ENCODE measurements around the gene UBLCP1. TPM values are rescaled to one million over a fixed set of nuclear protein-coding genes. Genes with fewer than 3 reads are reported as not detected.

The UBLCP1 gene
- total and polyA plus RNA-seq, 4 donors: 6.1 to 9.5 (median 7.6) TPM

DNA sequence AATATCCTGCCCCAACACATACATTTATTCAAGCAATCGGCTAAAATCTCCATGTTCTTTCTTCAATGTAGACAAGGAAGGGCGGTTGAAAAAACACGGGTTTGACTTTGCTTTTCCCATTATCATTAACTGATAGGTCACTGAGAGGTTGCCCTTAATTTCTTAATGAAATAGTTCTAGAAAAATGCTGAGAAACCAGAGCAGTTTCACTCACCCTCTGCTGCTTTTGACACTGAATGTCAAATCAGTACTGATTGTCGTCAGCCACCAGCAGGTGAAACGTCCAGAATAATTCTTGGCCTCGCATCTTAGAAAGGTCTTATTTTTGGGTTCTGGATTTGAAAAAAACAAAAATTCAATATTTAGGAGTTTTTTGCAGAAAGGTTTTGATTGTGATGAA lies 59.1 kb downstream of the UBLCP1 start:
- H3K4me3 ChIP-seq (ENCODE audit: low read depth in 1 of 3, low read length in 3 of 3): no peak overlapping the region
- no peak overlapping the region for H3K9ac ChIP-seq (ENCODE audit: low read depth in 1 of 2, low read length in 2 of 2)
- WGBS: 81% methylated on average over 6 of the region's 6 CpGs
- no peak overlapping the region for H3K27ac ChIP-seq (ENCODE audit: low read depth in 1 of 2, low read length in 2 of 2)
- DNase-seq (ENCODE audit: low spot score): no peak
- H3K36me3 ChIP-seq (ENCODE audit: control insufficient read depth in 4 of 4, insufficient read depth in 3 of 4, low read depth in 1 of 4, low read length in 3 of 4): no peaks in the 10 kb centered on the region
- no peaks in the 10 kb centered on the region for H3K9me3 ChIP-seq (ENCODE audit: control insufficient read depth in 4 of 4, low read length in 3 of 4)
- H3K27me3 ChIP-seq (ENCODE audit: control insufficient read depth in 4 of 4, insufficient read depth in 4 of 4, low read length in 3 of 4): no peaks in the 10 kb centered on the region
- TF ChIP-seq FOXA2 (IDR thresholded peaks at IDR 0.05): no peak
- no peak for TF ChIP-seq TAF1 (conservative IDR thresholded peaks at IDR 0.05)
- no peak for TF ChIP-seq SP1 (IDR thresholded peaks at IDR 0.05)
- H3K4me1 ChIP-seq (ENCODE audit: control insufficient read depth in 4 of 4, insufficient read depth in 4 of 4, low read length in 3 of 4): no peaks in the 10 kb centered on the region

DNA sequence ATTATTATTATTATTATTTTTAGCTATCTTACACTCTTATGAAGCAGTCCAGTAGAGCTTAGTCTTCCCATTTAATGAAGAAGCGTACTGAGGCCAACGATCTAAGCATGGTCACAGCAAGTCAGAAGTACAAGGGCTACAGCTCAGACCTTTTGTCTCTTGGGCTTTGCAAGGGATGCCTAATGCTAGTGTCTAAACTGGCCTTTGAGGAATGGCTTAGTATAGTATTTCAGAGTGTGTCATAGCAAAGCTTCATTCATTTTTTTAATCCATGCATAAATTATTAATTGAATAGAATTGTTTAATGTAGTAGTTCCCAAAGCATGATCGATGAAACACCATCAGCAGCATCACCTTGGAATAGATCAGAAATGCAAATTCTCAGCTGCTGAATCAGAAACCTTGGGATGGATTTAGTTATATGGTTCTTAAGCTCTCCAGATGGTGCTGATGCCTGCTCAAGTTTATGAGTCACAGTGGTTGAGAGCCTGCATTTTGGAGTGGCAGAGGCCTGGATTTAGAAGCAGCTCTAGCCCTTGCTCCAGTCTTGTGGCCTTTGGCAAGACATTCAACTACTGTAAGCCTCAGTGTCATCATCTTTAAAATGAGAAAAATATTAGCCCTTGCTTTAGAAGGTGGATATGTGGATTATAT lies 61.1 kb downstream of the UBLCP1 start:
- Histone ChIP-seq H3K36me3 (ENCODE audit: control insufficient read depth in 4 of 4, insufficient read depth in 3 of 4, low read depth in 1 of 4, low read length in 3 of 4) (no peaks in the 10 kb centered on the region), H3K4me3 (ENCODE audit: low read depth in 1 of 3, low read length in 3 of 3) (no peak overlapping the region), H3K4me1 (ENCODE audit: control insufficient read depth in 4 of 4, insufficient read depth in 4 of 4, low read length in 3 of 4) (no peaks in the 10 kb centered on the region), H3K27ac (ENCODE audit: low read depth in 1 of 2, low read length in 2 of 2) (no peak overlapping the region), H3K9me3 (ENCODE audit: control insufficient read depth in 4 of 4, low read length in 3 of 4) (no peaks in the 10 kb centered on the region), H3K27me3 (ENCODE audit: control insufficient read depth in 4 of 4, insufficient read depth in 4 of 4, low read length in 3 of 4) (peaks cover 0 to 1% (median 0%) of the 10 kb centered on the region in 4 donors), H3K9ac (ENCODE audit: low read depth in 1 of 2, low read length in 2 of 2) (no peak overlapping the region)
- 94% methylated on average over 3 of the region's 3 CpGs for WGBS
- DNase-seq (ENCODE audit: low spot score): no peak
- no peak for TF ChIP-seq HNF4A (conservative IDR thresholded peaks at IDR 0.05)

DNA sequence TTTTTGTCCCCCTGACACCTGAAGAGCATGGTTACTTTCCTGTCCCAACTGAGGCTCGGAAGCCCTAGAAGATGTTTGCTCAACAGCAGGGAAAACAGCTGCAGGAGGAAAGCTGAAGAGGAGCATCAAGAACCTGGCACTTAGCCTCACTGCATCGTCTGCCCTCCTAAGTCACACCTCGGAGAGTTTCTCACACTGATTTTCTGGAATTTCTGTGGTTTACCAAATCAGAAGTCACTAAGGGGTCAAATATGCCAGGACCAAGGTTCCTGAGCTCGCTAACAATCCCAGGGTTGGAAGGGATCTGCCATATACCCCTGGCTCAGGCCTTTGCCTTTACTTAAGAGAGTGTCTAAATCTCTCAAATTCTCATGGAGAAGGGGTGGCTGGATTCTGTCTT lies 61.9 kb downstream of the UBLCP1 start:
- Histone ChIP-seq H3K27me3 (ENCODE audit: control insufficient read depth in 4 of 4, insufficient read depth in 4 of 4, low read length in 3 of 4) (peaks cover 0 to 3% (median 0%) of the 10 kb centered on the region in 4 donors), H3K36me3 (ENCODE audit: control insufficient read depth in 4 of 4, insufficient read depth in 3 of 4, low read depth in 1 of 4, low read length in 3 of 4) (no peaks in the 10 kb centered on the region), H3K9ac (ENCODE audit: low read depth in 1 of 2, low read length in 2 of 2) (no peak overlapping the region), H3K4me1 (ENCODE audit: control insufficient read depth in 4 of 4, insufficient read depth in 4 of 4, low read length in 3 of 4) (no peaks in the 10 kb centered on the region), H3K4me3 (ENCODE audit: low read depth in 1 of 3, low read length in 3 of 3) (no peak overlapping the region), H3K9me3 (ENCODE audit: control insufficient read depth in 4 of 4, low read length in 3 of 4) (no peaks in the 10 kb centered on the region), H3K27ac (ENCODE audit: low read depth in 1 of 2, low read length in 2 of 2) (no peak overlapping the region)
- TF ChIP-seq, protein P1, sequence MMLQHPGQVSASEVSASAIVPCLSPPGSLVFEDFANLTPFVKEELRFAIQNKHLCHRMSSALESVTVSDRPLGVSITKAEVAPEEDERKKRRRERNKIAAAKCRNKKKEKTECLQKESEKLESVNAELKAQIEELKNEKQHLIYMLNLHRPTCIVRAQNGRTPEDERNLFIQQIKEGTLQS (IDR thresholded peaks at IDR 0.05): no peak
- TF ChIP-seq TAF1 (conservative IDR thresholded peaks at IDR 0.05) (no peak), SP1 (IDR thresholded peaks at IDR 0.05) (no peak), HNF4A (conservative IDR thresholded peaks at IDR 0.05) (no peak), FOXA1 (IDR thresholded peaks at IDR 0.05) (no peak), YY1 (IDR thresholded peaks at IDR 0.05) (no peak), HNF4G (IDR thresholded peaks at IDR 0.05) (no peak), GABPA (IDR thresholded peaks at IDR 0.05 in 1 of 2, conservative IDR thresholded peaks at IDR 0.05 in 1 of 2) (no peak), FOXA2 (IDR thresholded peaks at IDR 0.05) (no peak), JUND (IDR thresholded peaks at IDR 0.05) (no peak), RXRA (IDR thresholded peaks at IDR 0.05) (no peak), RAD21 (IDR thresholded peaks at IDR 0.05) (no peak), EGR1 (IDR thresholded peaks at IDR 0.05; ENCODE audit: low read depth in 2 of 2) (no peak), NR2F2 (IDR thresholded peaks at IDR 0.05) (no peak)
- TF ChIP-seq, protein P2, sequence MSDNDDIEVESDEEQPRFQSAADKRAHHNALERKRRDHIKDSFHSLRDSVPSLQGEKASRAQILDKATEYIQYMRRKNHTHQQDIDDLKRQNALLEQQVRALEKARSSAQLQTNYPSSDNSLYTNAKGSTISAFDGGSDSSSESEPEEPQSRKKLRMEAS (IDR thresholded peaks at IDR 0.05): no peak
- TF ChIP-seq, protein P3, sequence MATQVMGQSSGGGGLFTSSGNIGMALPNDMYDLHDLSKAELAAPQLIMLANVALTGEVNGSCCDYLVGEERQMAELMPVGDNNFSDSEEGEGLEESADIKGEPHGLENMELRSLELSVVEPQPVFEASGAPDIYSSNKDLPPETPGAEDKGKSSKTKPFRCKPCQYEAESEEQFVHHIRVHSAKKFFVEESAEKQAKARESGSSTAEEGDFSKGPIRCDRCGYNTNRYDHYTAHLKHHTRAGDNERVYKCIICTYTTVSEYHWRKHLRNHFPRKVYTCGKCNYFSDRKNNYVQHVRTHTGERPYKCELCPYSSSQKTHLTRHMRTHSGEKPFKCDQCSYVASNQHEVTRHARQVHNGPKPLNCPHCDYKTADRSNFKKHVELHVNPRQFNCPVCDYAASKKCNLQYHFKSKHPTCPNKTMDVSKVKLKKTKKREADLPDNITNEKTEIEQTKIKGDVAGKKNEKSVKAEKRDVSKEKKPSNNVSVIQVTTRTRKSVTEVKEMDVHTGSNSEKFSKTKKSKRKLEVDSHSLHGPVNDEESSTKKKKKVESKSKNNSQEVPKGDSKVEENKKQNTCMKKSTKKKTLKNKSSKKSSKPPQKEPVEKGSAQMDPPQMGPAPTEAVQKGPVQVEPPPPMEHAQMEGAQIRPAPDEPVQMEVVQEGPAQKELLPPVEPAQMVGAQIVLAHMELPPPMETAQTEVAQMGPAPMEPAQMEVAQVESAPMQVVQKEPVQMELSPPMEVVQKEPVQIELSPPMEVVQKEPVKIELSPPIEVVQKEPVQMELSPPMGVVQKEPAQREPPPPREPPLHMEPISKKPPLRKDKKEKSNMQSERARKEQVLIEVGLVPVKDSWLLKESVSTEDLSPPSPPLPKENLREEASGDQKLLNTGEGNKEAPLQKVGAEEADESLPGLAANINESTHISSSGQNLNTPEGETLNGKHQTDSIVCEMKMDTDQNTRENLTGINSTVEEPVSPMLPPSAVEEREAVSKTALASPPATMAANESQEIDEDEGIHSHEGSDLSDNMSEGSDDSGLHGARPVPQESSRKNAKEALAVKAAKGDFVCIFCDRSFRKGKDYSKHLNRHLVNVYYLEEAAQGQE (IDR thresholded peaks at IDR 0.05): no peak
- TF ChIP-seq, protein P4, sequence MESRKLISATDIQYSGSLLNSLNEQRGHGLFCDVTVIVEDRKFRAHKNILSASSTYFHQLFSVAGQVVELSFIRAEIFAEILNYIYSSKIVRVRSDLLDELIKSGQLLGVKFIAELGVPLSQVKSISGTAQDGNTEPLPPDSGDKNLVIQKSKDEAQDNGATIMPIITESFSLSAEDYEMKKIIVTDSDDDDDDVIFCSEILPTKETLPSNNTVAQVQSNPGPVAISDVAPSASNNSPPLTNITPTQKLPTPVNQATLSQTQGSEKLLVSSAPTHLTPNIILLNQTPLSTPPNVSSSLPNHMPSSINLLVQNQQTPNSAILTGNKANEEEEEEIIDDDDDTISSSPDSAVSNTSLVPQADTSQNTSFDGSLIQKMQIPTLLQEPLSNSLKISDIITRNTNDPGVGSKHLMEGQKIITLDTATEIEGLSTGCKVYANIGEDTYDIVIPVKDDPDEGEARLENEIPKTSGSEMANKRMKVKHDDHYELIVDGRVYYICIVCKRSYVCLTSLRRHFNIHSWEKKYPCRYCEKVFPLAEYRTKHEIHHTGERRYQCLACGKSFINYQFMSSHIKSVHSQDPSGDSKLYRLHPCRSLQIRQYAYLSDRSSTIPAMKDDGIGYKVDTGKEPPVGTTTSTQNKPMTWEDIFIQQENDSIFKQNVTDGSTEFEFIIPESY (IDR thresholded peaks at IDR 0.05): no peak
- TF ChIP-seq, protein P5, sequence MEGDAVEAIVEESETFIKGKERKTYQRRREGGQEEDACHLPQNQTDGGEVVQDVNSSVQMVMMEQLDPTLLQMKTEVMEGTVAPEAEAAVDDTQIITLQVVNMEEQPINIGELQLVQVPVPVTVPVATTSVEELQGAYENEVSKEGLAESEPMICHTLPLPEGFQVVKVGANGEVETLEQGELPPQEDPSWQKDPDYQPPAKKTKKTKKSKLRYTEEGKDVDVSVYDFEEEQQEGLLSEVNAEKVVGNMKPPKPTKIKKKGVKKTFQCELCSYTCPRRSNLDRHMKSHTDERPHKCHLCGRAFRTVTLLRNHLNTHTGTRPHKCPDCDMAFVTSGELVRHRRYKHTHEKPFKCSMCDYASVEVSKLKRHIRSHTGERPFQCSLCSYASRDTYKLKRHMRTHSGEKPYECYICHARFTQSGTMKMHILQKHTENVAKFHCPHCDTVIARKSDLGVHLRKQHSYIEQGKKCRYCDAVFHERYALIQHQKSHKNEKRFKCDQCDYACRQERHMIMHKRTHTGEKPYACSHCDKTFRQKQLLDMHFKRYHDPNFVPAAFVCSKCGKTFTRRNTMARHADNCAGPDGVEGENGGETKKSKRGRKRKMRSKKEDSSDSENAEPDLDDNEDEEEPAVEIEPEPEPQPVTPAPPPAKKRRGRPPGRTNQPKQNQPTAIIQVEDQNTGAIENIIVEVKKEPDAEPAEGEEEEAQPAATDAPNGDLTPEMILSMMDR (IDR thresholded peaks at IDR 0.05; ENCODE audit: low read depth, low read length, missing input control): no peak
- no peak for DNase-seq (ENCODE audit: low spot score)
- 80% methylated on average over 4 of the region's 4 CpGs for WGBS
